GM18508 (cell line): ENCODE data around the gene RBM18.

Source experiments
- ATAC-seq: cut with Tn5 transposase; IDR thresholded peaks from one replicate; pipeline ENCODE4 v1.9.1; 2021; ENCODE audit warnings: moderate number of reproducible peaks; ENCODE audit not compliant: insufficient read depth, unreplicated experiment

The RBM18 gene

GRCh38 chr9:122264360-122265148 lies at the start of gene RBM18, which contains the start of gene MRRF:
RBM18 (minus strand) TSS chr9:122264840; CDS start chr9:122261492, 3,348 bp downstream.
MRRF (plus strand) TSS chr9:122264882; CDS start chr9:122270892, 6,010 bp downstream.
- ATAC-seq = peak; percentile 56

- ATAC-seq = no peak
Observed at GRCh38 chr9:122314165-122314564, 49.5 kb upstream of the RBM18 start.

- no peak for ATAC-seq
Observed at GRCh38 chr9:122309861-122310260, 45.2 kb upstream of the RBM18 start.

DNA sequence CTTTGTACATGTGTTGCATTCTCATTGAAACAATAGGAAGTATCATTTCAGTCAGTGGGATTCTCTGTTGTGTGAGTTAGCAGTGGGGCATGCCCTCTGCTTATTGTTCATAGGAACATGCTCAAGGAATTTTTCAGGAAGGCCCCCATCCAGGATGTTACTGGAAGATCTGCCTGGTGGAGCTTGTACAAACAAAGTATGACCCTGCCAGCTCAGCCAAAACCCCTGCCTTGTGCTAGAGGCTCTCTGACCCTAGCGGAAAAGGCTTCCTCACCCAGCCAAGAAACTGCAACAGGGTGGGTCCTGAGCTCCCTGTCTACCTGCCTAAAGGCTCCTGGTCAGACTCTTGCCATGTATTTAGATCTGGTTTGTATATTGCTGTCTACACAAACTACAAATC lies 43.3 kb upstream of the RBM18 start:
- ATAC-seq = no peak

DNA sequence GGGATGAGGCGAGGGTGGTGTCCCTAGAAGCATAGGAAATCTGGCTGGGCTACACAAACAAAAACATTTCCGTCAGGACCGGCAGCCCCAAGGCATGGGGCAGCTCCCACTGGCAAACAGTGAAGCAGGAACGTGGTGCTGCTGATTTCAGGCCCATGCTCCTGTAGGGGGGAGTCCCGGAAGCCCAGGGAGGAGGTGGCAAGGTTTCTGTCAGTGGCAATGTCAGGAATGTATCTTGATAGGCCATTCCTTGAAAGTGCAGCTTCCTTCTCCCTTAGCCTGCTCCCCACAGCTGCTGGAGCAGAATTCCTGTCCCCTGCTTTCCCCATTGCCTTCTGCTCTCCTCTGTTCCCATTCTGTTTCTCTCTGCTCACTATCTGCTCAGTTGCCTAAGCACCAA lies 42.4 kb upstream of the RBM18 start:
- no peak for ATAC-seq

DNA sequence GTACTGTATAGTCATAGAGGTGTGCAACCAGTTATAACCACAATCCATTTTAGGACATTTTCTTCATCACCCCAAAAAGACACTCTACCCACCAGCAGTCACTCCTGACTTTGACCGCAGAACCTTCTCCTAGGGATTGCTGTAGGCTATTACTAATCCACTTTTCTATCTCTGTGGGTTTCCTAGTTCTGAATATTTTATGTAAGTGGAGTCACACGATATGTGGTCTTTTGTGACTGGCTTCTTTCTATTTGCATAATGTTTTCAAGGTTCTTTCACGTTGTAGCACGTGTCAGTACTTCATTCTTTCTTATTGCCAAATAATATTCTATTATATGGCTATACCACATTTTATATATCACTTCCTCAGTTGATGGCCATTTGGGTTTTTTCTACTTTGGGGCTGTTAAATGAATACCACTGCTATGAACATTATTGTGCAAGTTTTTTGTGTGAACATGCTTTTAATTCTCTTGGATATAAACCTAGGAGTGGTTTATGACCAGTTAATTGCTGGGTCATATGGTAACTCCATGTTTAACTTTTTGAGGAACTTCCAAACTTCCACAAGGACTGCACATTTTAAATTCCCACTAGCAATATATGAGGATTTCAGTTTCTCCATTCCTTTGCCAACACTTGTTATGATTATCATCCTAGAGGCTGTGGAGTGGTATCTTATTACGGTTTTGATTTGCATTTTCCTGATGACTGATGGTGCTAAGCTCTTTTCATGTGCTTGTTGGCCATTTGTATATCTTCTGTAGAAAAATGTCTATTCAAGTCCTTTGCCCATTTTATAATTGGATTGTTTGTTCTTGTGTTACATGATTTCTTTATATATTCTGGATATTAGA lies 37.8 kb upstream of the RBM18 start:
- ATAC-seq = no peak

DNA sequence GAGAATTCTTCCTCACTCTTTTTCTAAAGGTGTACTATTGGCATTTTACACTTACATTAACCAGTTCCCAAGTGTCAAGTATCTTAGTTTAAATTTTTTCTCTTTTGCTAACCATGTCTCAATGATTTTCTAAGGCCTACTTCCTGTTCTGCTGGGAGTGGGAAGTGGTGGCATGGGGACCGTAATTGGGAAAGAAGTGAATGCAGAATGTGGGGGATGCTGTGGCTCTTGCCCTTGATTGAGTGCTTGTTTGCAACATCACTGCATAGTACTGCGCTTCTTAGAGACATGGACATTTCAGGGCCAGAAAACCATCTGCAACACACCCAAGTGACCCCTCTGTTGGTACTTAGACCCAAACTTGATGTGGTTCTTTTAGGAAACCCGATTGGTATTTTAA lies 32.9 kb upstream of the RBM18 start:
- ATAC-seq = no peak

DNA sequence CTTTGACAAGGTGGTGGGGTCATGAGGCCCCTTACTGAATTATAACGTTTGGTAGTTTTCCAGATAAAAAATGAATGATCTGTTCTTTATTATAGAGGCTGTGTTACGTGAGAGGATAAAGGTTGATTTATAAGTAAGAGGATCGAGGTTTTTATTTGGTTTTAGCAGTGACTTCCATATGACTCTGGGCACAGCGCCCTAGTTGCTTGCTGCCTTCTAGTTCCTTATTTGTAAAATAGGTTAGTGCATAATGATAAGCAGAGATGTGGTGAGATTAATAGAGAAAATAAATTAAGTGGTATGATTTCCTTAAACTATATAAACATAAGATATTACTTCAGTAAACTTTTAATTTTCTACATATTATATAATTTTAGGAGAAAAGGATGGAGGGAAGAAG lies 29.9 kb upstream of the RBM18 start:
- ATAC-seq = no peak

DNA sequence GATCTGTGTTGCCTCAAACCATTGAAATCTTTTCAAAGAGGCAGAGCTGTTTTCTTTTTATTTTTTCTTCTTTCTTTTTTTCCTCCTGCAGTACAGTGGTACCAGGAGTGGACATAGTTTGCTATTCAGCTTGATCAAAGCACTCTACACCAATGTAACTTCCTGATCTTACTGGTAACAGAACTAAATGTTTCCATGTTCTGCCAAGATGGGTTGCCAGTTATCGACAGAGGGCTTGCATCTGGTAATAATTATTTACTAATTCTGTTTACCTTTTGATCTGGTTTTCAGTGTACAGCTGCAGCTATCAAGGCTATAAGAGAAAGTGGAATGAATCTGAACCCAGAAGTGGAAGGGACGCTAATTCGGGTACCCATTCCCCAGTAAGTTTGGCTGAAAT lies 26.8 kb upstream of the RBM18 start:
- no peak for ATAC-seq

DNA sequence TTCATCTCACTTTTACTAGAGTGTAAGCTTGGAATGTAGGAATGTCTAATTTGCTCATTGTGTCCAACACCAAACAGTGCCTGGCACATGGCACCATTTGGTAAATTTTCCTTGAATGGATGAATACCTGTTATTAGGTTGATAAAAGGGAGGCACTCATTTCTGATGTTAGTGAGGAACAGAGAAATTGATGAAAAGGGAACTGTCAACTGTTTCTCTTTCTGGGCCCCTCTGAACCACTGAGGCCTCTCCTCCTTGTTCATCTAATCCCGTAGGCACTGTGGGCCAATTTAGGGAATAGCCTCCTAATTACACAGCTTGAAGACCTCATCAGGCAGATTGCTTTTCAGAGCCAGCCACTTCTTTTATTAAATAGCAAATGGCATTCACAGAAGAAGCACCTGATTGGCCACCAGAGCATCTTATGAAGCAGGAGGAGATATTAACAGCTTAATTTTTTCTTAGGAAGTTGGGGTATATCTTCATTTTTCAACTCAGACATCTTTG lies 22.6 kb upstream of the RBM18 start:
- ATAC-seq = no peak

- ATAC-seq = no peak
Observed at GRCh38 chr9:122286764-122287163, 22.1 kb upstream of the RBM18 start.

- no peak for ATAC-seq
Observed at GRCh38 chr9:122281368-122281767, 16.7 kb upstream of the RBM18 start.

DNA sequence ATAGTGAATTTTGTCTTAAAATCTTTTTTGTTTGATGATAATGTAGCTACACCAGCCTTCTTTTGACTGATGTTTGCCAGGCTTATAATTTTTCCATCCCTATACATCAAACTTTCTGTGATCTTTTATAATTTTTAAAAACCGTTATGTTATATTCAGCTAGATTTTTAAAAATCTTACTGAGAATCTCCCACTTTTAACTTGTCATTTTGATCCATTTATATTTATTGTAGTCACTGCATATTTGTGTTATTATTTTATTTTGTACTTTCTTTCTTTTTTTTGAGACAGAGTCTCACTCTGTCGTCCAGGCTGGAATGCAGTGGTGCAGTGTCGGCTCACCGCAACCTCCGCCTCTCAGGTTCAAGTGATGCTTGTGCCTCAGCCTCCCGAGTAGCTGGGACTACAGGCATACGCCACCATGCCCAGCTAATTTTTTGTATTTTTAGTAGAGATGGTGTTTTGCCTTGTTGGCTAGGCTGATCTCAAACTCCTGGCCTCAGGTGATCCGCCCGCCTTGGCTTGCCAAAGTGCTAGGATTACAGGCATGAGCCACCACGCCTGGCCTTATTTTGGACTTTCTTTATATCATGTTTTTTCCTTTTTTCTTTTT lies 12.8 kb upstream of the RBM18 start:
- ATAC-seq = no peak

DNA sequence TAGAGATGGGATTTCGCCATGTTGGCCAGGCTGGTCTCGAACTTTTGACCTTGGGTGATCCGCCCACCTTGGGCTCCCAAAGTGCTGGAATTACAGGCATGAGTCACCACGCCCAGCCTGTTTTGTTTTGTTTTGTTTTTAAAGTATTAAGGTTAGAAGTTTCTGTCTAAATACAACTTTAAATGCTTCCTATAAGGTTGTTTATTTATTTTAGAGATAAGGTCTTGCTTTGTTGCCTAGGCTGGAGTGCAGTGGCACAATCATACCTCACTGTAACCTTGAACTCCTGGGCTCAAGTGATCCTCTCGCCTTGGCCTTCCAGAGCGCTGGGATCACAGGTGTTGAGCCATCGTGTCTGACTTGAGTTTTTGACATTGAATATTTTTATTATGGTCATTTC lies 11.5 kb upstream of the RBM18 start:
- no peak for ATAC-seq

DNA sequence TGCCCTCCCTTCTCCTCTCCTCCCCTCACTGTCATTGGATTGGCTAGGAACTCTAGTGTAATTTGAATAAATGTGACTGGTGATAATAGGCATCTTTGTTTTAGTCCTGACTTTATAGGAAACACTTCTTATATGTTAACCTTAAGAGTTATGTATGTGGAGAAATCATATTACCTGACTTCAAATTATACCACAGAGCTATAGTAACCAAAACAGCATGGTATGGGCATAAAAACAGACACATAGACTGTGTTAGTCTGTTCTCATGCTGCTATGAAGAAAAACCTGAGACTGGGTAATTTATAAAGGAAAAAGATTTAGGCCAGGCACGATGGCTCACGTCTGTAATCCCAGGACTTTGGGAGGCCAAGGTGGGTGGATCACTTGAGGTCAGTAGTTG lies 9.4 kb upstream of the RBM18 start:
- no peak for ATAC-seq

- no peak for ATAC-seq
Observed at GRCh38 chr9:122268041-122268814, 3.6 kb upstream of the RBM18 start.

- peak; percentile 13 for ATAC-seq
Observed at GRCh38 chr9:122265149-122265915, 692 bp upstream of the RBM18 start.

DNA sequence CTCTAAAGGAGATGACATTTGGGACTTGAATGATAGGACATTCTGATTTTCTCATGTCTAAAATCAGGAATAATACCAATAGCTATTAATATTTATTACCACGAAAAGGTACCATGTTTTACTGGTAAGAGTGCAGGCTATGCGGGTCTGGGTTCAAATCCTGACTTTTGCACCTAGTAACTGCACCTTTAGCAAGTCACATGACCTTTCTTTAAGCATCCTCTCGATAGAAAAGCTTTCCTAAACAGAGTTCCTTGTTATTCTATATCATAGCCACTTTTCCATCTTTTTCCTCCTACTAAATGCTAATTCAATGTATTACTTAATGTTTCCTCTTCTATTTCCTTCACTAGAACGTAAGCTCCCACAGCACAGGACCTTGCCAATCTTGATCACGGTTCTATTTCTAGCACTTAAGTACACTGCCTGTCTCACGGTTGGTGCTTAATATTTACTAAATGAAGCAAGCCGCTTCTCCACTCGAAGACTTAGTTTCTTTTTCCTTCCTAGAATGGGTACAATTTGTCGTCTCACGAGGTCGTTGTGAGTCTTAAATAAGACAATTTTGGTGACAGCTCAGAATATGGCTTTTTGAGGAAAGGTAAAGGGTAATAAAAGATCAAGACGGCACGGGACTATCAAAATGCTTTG lies 816 bp downstream of the RBM18 start:
- no peak for ATAC-seq

DNA sequence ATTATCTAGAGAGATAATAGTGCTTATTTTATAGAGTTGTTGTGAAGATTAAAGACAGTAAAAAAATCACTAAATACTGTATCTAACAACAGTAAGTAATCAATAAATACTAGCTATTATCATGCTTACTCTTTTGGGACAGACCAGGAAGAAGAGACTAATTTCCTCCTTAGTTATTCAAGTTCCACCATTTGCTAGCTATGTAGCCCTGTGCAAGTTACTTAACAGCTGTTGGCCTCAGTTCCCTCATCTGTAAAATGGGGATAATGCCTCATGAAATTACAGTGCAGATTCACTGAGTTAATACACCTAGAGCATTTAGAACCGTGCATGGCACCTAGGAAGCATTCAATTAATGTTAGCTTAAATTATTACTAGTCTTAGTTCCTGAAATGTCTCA lies 2.6 kb downstream of the RBM18 start:
- no peak for ATAC-seq
